Neural cell (in vitro differentiated cells): ENCODE results near the gene STEAP4. TPM values are rescaled to one million over a fixed set of nuclear protein-coding genes. Genes with fewer than 3 reads are reported as not detected.
"Not testable (repeated sequence)": the region's sequence is repeated elsewhere in the genome, so short reads cannot be mapped to it uniquely, and the experiment has no call there.

Source experiments
- H2AFZ ChIP-seq: fragments of 200-600, 300-800 bp; sonication (generic), shearing (Covaris generic); 2 replicates; pipeline ENCODE4 v1.6.0; 2014; ENCODE audit warnings: low read depth, mild to moderate bottlenecking, antibody characterized with exemption, low read length, moderate library complexity
- H3F3A ChIP-seq: fragments of 200-600 bp; shearing (Covaris generic); 2 replicates; pipeline ENCODE4 v1.6.1; 2016; ENCODE audit warnings: mild to moderate bottlenecking, moderate library complexity, mixed read lengths, antibody characterized with exemption, low read length; ENCODE audit not compliant: insufficient read depth, poor library complexity, severe bottlenecking
- H3K27ac ChIP-seq: fragments of 200-600, 300-800 bp; sonication (generic), shearing (Covaris generic); 2 replicates; pipeline ENCODE4 v1.5.1; 2014; ENCODE audit warnings: mild to moderate bottlenecking, low read length, moderate library complexity
- H3K27me3 ChIP-seq: fragments of 300-800, 200-600 bp; sonication (generic), shearing (Covaris generic); 2 replicates; pipeline ENCODE4 v1.6.0; 2014; ENCODE audit warnings: mild to moderate bottlenecking, low read depth, low read length, moderate library complexity; ENCODE audit not compliant: insufficient read depth
- H3K36me3 ChIP-seq: fragments of 300-800, 200-600 bp; sonication (generic), shearing (Covaris generic); 2 replicates; pipeline ENCODE4 v1.5.1; 2014; ENCODE audit warnings: mild to moderate bottlenecking, antibody characterized with exemption, low read length, moderate library complexity; ENCODE audit not compliant: insufficient read depth
- H3K4me2 ChIP-seq: fragments of 300-800, 200-600 bp; sonication (generic), shearing (Covaris generic); 2 replicates; pipeline ENCODE4 v1.6.0; 2014; ENCODE audit warnings: mild to moderate bottlenecking, low read length
- H3K4me3 ChIP-seq: fragments of 300-800, 200-600 bp; sonication (generic), shearing (Covaris generic); 2 replicates; pipeline ENCODE4 v1.5.1; 2014; ENCODE audit warnings: mild to moderate bottlenecking, low read length, moderate library complexity
- H3K79me2 ChIP-seq: fragments of 200-600 bp; shearing (Covaris generic); replicated peaks from 2 replicates; pipeline ENCODE4 v1.6.0; 2014; ENCODE audit warnings: mild to moderate bottlenecking, low read length, moderate library complexity; ENCODE audit not compliant: insufficient read depth
- H3K9ac ChIP-seq: fragments of 300-800, 200-600 bp; sonication (generic), shearing (Covaris generic); 2 replicates; pipeline ENCODE4 v1.6.1; 2016; ENCODE audit warnings: mild to moderate bottlenecking, low read length, mixed read lengths
- H3K9me2 ChIP-seq: fragments of 200-600 bp; shearing (Covaris generic); 2 replicates; pipeline ENCODE4 v1.6.1; 2016; ENCODE audit warnings: mild to moderate bottlenecking, low read length, mixed read lengths; ENCODE audit not compliant: insufficient read depth
- H3K9me3 ChIP-seq: fragments of 200-600, 300-800 bp; sonication (generic), shearing (Covaris generic); 2 replicates; pipeline ENCODE4 v1.6.1; 2016; ENCODE audit warnings: mild to moderate bottlenecking, mixed run types, low read length, moderate library complexity, mixed read lengths
- H4K20me1 ChIP-seq: fragments of 200-600 bp; shearing (Covaris generic); 2 replicates; pipeline ENCODE4 v1.6.1; 2016; ENCODE audit warnings: mild to moderate bottlenecking, mixed run types; ENCODE audit not compliant: insufficient read depth
- EP300 ChIP-seq: fragments of 450-650 bp; conservative IDR thresholded peaks from 2 replicates; pipeline ENCODE4 v1.6.1; 2014; ENCODE audit warnings: antibody characterized with exemption, mild to moderate bottlenecking, moderate library complexity; ENCODE audit not compliant: poor library complexity, severe bottlenecking
- EZH2 ChIP-seq: fragments of 200-600, 300-800 bp; shearing (Covaris generic), sonication (generic); IDR thresholded peaks from 2 replicates; pipeline ENCODE4 v1.6.1; 2014; ENCODE audit warnings: antibody characterized with exemption, low read length, borderline replicate concordance, mild to moderate bottlenecking; ENCODE audit not compliant: insufficient read depth, poor library complexity, severe bottlenecking
- MXI1 ChIP-seq: fragments of 450-650 bp; conservative IDR thresholded peaks from 2 replicates; pipeline ENCODE4 v1.6.1; 2014; ENCODE audit warnings: antibody characterized with exemption, mild to moderate bottlenecking; ENCODE audit not compliant: poor library complexity, severe bottlenecking
- POLR2AphosphoS5 ChIP-seq: IDR thresholded peaks from 2 replicates; pipeline ENCODE4 v1.6.1; 2012
- RAD21 ChIP-seq: fragments of 450-650 bp; conservative IDR thresholded peaks from 2 replicates; pipeline ENCODE4 v1.6.1; 2014; ENCODE audit warnings: antibody characterized with exemption, mild to moderate bottlenecking, moderate library complexity
- SMC3 ChIP-seq: fragments of 450-650 bp; conservative IDR thresholded peaks from 2 replicates; pipeline ENCODE4 v1.6.1; 2014; ENCODE audit warnings: antibody characterized with exemption, mild to moderate bottlenecking, moderate library complexity; ENCODE audit not compliant: poor library complexity
- TAF1 ChIP-seq: IDR thresholded peaks from 2 replicates; pipeline ENCODE4 v1.6.1; 2012; ENCODE audit warnings: low read depth
- polyA plus RNA-seq: library from polyadenylated mRNA; depleted of rRNA; stranded (reverse); fragments of >200 nt; gene quantifications from 2 replicates; pipeline ENCODE4 v1.2.3, GENCODE V29; 2014
- TF ChIP-seq, protein P1 (sequence below): fragments of 450-650 bp; IDR thresholded peaks from 2 replicates; pipeline ENCODE4 v1.5.1; 2014; ENCODE audit warnings: antibody characterized with exemption, mild to moderate bottlenecking, moderate library complexity; ENCODE audit not compliant: poor library complexity, severe bottlenecking
- TF ChIP-seq, protein P2 (sequence below): IDR thresholded peaks from 2 replicates; pipeline ENCODE4 v1.6.1; 2012; ENCODE audit warnings: borderline replicate concordance

The STEAP4 gene
- polyA plus RNA-seq, 1 donor from 2014 or later, result not detected

GRCh38 chr7:88260719-88261118 is 46.0 kb downstream of the STEAP4 start:
- Histone ChIP-seq H3K36me3 (no peaks in the 10 kb centered on the region), H3K9me2 (no peaks in the 10 kb centered on the region)
- TF ChIP-seq, protein P1, sequence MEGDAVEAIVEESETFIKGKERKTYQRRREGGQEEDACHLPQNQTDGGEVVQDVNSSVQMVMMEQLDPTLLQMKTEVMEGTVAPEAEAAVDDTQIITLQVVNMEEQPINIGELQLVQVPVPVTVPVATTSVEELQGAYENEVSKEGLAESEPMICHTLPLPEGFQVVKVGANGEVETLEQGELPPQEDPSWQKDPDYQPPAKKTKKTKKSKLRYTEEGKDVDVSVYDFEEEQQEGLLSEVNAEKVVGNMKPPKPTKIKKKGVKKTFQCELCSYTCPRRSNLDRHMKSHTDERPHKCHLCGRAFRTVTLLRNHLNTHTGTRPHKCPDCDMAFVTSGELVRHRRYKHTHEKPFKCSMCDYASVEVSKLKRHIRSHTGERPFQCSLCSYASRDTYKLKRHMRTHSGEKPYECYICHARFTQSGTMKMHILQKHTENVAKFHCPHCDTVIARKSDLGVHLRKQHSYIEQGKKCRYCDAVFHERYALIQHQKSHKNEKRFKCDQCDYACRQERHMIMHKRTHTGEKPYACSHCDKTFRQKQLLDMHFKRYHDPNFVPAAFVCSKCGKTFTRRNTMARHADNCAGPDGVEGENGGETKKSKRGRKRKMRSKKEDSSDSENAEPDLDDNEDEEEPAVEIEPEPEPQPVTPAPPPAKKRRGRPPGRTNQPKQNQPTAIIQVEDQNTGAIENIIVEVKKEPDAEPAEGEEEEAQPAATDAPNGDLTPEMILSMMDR, result no peak
- no peak for TF ChIP-seq EP300

GRCh38 chr7:88259656-88260380 is 46.9 kb downstream of the STEAP4 start:
- no peaks in the 10 kb centered on the region for H3K9me3 ChIP-seq
- no peaks in the 10 kb centered on the region for H3K79me2 ChIP-seq
- no peak overlapping the region for H3K4me2 ChIP-seq
- no peaks in the 10 kb centered on the region for H3K9me2 ChIP-seq
- H3K4me3 ChIP-seq, result no peak overlapping the region
- no peaks in the 10 kb centered on the region for H3F3A ChIP-seq
- TF ChIP-seq EZH2 (no peak), EP300 (no peak), RAD21 (no peak), POLR2AphosphoS5 (no peak)
- no peaks in the 10 kb centered on the region for H3K36me3 ChIP-seq
- H3K27ac ChIP-seq, result no peak overlapping the region
- H3K27me3 ChIP-seq, result no peaks in the 10 kb centered on the region
- no peak overlapping the region for H3K9ac ChIP-seq
- no peaks in the 10 kb centered on the region for H4K20me1 ChIP-seq
- H2AFZ ChIP-seq, result no peak overlapping the region

More at GRCh38 chr7:88260719-88261118, 46.0 kb downstream of the STEAP4 start:
- Histone ChIP-seq H2AFZ (no peak overlapping the region), H3K4me3 (no peak overlapping the region), H3K9ac (no peak overlapping the region), H3K27ac (no peak overlapping the region), H3F3A (no peaks in the 10 kb centered on the region), H3K27me3 (no peaks in the 10 kb centered on the region), H3K9me3 (no peaks in the 10 kb centered on the region), H3K79me2 (no peaks in the 10 kb centered on the region), H4K20me1 (no peaks in the 10 kb centered on the region), H3K4me2 (no peak overlapping the region)

- H4K20me1 ChIP-seq, H3K79me2 ChIP-seq, H3K9me3 ChIP-seq, H3K27me3 ChIP-seq, H3K36me3 ChIP-seq, H3K9ac ChIP-seq, H3F3A ChIP-seq, H3K27ac ChIP-seq, H2AFZ ChIP-seq, H3K4me2 ChIP-seq, H3K9me2 ChIP-seq, H3K4me3 ChIP-seq: not testable (repeated sequence)
Observed at GRCh38 chr7:88258296-88258695, 48.4 kb downstream of the STEAP4 start.

GRCh38 chr7:88256906-88257305 is 49.8 kb downstream of the STEAP4 start:
- H3F3A ChIP-seq, result no peaks in the 10 kb centered on the region

More at GRCh38 chr7:88256906-88257305, 49.8 kb downstream of the STEAP4 start:
- no peak overlapping the region for H3K27ac ChIP-seq
- H2AFZ ChIP-seq, result no peak overlapping the region
- H3K9me2 ChIP-seq, result no peaks in the 10 kb centered on the region
- TF ChIP-seq POLR2AphosphoS5 (no peak), TAF1 (no peak), EZH2 (no peak), EP300 (no peak), RAD21 (no peak), MXI1 (no peak), SMC3 (no peak)
- TF ChIP-seq, protein P1, result no peak
- TF ChIP-seq, protein P2, sequence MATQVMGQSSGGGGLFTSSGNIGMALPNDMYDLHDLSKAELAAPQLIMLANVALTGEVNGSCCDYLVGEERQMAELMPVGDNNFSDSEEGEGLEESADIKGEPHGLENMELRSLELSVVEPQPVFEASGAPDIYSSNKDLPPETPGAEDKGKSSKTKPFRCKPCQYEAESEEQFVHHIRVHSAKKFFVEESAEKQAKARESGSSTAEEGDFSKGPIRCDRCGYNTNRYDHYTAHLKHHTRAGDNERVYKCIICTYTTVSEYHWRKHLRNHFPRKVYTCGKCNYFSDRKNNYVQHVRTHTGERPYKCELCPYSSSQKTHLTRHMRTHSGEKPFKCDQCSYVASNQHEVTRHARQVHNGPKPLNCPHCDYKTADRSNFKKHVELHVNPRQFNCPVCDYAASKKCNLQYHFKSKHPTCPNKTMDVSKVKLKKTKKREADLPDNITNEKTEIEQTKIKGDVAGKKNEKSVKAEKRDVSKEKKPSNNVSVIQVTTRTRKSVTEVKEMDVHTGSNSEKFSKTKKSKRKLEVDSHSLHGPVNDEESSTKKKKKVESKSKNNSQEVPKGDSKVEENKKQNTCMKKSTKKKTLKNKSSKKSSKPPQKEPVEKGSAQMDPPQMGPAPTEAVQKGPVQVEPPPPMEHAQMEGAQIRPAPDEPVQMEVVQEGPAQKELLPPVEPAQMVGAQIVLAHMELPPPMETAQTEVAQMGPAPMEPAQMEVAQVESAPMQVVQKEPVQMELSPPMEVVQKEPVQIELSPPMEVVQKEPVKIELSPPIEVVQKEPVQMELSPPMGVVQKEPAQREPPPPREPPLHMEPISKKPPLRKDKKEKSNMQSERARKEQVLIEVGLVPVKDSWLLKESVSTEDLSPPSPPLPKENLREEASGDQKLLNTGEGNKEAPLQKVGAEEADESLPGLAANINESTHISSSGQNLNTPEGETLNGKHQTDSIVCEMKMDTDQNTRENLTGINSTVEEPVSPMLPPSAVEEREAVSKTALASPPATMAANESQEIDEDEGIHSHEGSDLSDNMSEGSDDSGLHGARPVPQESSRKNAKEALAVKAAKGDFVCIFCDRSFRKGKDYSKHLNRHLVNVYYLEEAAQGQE, result no peak
- no peak overlapping the region for H3K9ac ChIP-seq
- H3K4me3 ChIP-seq, result no peak overlapping the region
- no peaks in the 10 kb centered on the region for H4K20me1 ChIP-seq
- H3K4me2 ChIP-seq, result no peak overlapping the region
- H3K79me2 ChIP-seq, result no peaks in the 10 kb centered on the region
- no peaks in the 10 kb centered on the region for H3K27me3 ChIP-seq
- H3K9me3 ChIP-seq, result no peaks in the 10 kb centered on the region
- no peaks in the 10 kb centered on the region for H3K36me3 ChIP-seq
